GM23248 (cell line): ENCODE results near the gene BBOX1.

Experiments used
- EZH2 ChIP-seq: fragments of 200-600 bp; sonication (generic); IDR thresholded peaks from 2 replicates; pipeline ENCODE4 v1.6.1; 2018; ENCODE audit warnings: antibody characterized with exemption, mild to moderate bottlenecking; ENCODE audit not compliant: insufficient read depth, poor library complexity, severe bottlenecking
- EZH2phosphoT487 ChIP-seq: fragments of 200-600 bp; sonication (generic); IDR thresholded peaks from 2 replicates; pipeline ENCODE4 v1.6.1; 2018; ENCODE audit warnings: antibody characterized with exemption, moderate library complexity, mild to moderate bottlenecking, low read depth; ENCODE audit not compliant: insufficient read depth

DNA sequence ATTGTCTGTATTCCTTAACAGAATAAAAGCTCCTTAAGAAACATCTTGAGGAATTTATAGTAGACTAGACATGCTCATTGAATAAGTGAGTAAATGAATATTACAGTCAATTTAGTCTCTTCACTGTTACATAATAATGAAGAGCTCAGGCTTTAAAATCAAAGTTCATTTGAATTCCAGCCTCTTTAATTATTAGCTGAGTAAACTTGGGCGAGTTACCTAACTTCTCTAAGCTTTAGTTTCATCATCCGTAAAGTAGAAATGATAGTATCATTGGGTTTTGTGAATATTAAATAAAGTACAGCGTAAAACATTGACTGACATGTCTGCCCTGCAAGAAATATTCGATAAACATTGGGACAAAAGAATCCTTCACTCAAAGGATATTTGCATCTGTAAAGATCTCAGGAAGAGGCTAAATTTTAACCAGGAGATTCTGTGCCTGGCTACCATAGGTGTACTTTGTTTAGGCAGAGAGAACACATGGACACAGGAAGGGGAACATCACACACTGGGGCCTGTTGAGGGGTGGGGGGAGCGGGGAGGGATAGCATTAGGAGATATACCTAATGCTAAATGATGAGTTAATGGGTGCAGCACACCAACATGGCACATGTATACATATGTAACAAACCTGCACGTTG lies 15.2 kb upstream of the BBOX1 start:
- TF ChIP-seq EZH2phosphoT487 (no peak), EZH2 (no peak)
